Immature natural killer cell (primary cell): ENCODE results near the gene ZNF318. TPM values are rescaled to one million over a fixed set of nuclear protein-coding genes. Genes with fewer than 3 reads are reported as not detected.
A peak's percentile ranks its signal among the peaks of the same experiment; 100 is the strongest.
"Not testable (repeated sequence)": the region's sequence is repeated elsewhere in the genome, so short reads cannot be mapped to it uniquely, and the experiment has no call there.

Experiments
- DNase-seq, 3 donors: peaks; one replicate each; pipeline ENCODE4 v3.0.0; 2022; ENCODE audit warnings: mixed read lengths in 1 of 3
- H3K27ac Mint-ChIP-seq, 6 donors: one replicate each; pipeline ENCODE4 v1.8.0; 2020; ENCODE audit warnings: mixed read lengths in 6 of 6, mild to moderate bottlenecking in 5 of 6, inconsistent platforms in 4 of 6, moderate library complexity in 3 of 6
- H3K27me3 Mint-ChIP-seq, 3 donors: one replicate each; pipeline ENCODE4 v1.8.0; 2020 to 2021; ENCODE audit warnings: low read depth in 3 of 3, mild to moderate bottlenecking in 3 of 3, mixed read lengths in 3 of 3, moderate library complexity in 3 of 3, inconsistent platforms in 1 of 3
- H3K36me3 Mint-ChIP-seq, 3 donors: one replicate each; pipeline ENCODE4 v1.8.0; 2020; ENCODE audit warnings: mixed read lengths in 3 of 3, inconsistent platforms in 2 of 3, mild to moderate bottlenecking in 2 of 3
- H3K4me1 Mint-ChIP-seq, 2 donors: one replicate each; pipeline ENCODE4 v1.8.0; 2020; ENCODE audit warnings: inconsistent platforms in 2 of 2, mild to moderate bottlenecking in 2 of 2, mixed read lengths in 2 of 2, moderate library complexity in 1 of 2
- H3K4me3 Mint-ChIP-seq, 5 donors: one replicate each; pipeline ENCODE4 v1.8.0; 2020; ENCODE audit warnings: mild to moderate bottlenecking in 5 of 5, mixed read lengths in 5 of 5, inconsistent platforms in 3 of 5, moderate library complexity in 3 of 5
- H3K9me3 Mint-ChIP-seq, 6 donors: one replicate each; pipeline ENCODE4 v1.8.0; 2020; ENCODE audit warnings: mild to moderate bottlenecking in 6 of 6, mixed read lengths in 6 of 6, inconsistent platforms in 4 of 6, moderate library complexity in 3 of 6
- polyA plus RNA-seq, 3 donors: library from polyadenylated mRNA; unstranded; fragments of 300-500 nt; fragmentation: Illumina TruSeq; gene quantifications; one replicate each; pipeline ENCODE4 v1.2.3, GENCODE V29; 2021

ZNF318 gene
- polyA plus RNA-seq, 3 donors from 2014 or later: 0.94 to 9.6 (median 5.7) TPM

DNA sequence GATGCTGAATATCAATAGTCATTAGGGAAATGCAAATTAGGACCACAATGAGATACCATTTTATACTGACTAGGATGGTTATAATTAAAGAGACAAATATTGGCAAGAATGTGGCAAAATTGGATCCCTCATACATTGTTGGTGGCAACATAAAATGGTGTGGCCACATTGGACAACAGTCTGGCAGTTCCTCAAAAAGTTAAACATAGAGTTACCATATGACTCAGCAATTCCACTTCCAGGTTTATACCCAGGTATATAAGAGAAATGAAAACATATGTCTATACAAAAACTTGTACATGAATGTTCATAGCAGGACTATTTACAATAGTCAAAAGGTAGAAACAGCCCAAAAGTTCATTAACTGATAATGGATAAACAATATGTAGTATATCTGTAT is 58.8 kb downstream of the ZNF318 start:
- no peak for DNase-seq
- H3K36me3 Mint-ChIP-seq: no peaks in the 10 kb centered on the region
- H3K4me3 Mint-ChIP-seq: no peak overlapping the region
- no peak overlapping the region for H3K27ac Mint-ChIP-seq
- H3K4me1 Mint-ChIP-seq: peaks cover 8 to 11% of the 10 kb centered on the region in 2 donors
- H3K27me3 Mint-ChIP-seq: peaks cover 0 to 16% (median 2%) of the 10 kb centered on the region in 3 donors
- H3K9me3 Mint-ChIP-seq: no peaks in the 10 kb centered on the region

DNA sequence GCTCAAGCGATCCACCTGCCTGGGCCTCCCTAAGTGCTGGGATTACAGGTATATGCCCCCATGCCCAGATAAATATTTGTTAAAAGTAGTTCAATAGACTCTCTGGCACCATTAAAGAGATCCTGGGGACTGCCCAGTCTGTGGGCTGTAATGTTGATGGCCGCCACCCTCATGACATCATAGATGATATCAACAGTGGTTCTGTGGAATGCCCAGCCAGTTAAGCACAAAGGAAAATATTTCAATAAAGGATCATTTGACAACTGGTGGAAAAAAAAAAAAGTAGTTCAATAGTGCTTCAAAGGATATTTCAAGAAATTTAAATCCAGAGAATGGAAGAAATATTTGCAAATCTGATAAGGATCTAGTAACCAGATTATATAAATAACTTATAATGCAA is 59.3 kb downstream of the ZNF318 start:
- no peaks in the 10 kb centered on the region for H3K9me3 Mint-ChIP-seq
- no peak overlapping the region for H3K4me3 Mint-ChIP-seq
- no peak overlapping the region for H3K27ac Mint-ChIP-seq

DNA sequence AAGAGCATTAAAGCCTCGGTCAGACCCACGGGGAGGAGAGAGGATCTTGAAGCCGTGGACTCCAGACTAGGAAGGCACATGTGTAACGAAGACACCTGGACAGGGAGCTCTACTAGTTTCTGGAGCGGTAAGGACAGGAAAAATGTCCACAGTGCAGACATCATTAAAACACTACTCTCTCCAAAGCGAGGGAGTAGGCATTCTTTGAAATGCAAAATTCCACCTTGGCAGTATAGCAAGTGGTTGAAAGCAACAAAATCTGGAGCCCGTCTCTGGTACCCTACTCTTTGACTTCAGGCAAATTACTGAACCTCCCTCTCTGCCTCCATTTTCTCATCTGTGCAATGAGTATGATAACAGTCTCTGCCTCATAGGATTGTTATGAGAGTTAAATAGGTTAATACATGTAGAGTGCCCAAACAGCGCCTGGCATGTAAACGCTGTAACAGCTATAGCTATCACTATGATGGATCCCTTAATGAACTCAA is 60.4 kb downstream of the ZNF318 start:
- Mint-ChIP-seq H3K27me3 (peaks cover 0 to 16% (median 2%) of the 10 kb centered on the region in 3 donors), H3K36me3 (no peaks in the 10 kb centered on the region), H3K4me3 (peak overlapping the region; percentile 64 to 81 (median 74)), H3K27ac (peak overlapping the region in 1 of 6 donors; percentile 28), H3K9me3 (no peaks in the 10 kb centered on the region), H3K4me1 (peaks cover 8 to 11% of the 10 kb centered on the region in 2 donors)
- DNase-seq: no peak

More for the DNA sequence above, 59.3 kb downstream of the ZNF318 start:
- H3K4me1 Mint-ChIP-seq: peaks cover 8 to 11% of the 10 kb centered on the region in 2 donors
- H3K27me3 Mint-ChIP-seq: peaks cover 0 to 16% (median 2%) of the 10 kb centered on the region in 3 donors
- no peak for DNase-seq
- H3K36me3 Mint-ChIP-seq: no peaks in the 10 kb centered on the region

DNA sequence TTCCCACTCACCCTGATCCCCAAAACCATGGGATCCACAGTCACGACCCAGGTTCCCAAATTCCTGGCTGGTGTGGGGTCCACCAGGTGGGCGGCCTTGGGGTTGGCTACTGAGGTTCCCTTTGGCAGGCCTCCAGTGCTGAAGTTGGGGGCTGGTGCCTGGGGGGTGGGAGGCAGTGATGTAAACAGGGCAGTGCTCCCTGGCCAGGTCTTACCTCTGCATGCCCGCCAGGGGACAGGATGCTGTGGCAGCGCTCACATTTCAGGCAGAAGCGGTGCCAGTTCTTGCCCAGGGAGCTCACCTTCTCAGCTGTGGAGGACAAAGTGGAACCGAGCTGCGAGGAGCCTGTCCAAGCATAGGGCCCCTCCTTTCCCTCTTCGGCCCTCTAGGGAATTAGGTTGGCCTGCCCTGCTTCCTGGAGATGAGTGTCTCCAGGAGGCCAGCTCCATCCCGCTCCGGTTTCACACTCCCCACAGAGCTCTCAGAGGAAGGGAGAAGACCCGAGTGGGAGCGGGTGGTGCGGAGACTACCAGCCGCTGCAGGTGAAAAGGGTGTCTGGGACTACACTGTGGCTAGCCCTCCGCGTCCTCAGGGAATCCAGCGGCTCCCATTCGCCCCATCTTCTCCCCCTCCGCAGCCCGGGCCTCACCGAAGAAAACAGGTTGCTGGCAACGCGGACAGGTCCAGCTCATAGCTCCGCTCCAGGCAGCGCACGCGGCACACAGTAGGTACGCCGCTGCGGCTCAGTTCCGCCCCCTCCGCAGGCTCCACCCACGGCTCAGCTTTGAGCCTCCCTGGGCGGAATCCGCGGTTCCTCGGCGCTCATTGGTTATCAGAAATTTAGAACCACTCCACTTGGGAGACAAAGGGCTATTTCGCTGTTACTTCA is 61.1 kb downstream of the ZNF318 start, which contains the start of gene CRIP3:
TSS of gene CRIP3 (minus strand) at position 726 of the 889 bp plus-strand sequence. CDS start at position 692, 34 bp downstream.
- Mint-ChIP-seq H3K9me3 (no peaks in the 10 kb centered on the region), H3K4me1 (peaks cover 8 to 11% of the 10 kb centered on the region in 2 donors), H3K27me3 (peaks cover 0 to 16% (median 2%) of the 10 kb centered on the region in 3 donors), H3K4me3 (peak within 1 kb of the TSS; percentile 64 to 81 (median 74)), H3K36me3 (no peaks in the 10 kb centered on the region), H3K27ac (peak within 1 kb of the TSS in 1 of 6 donors; percentile 28)
- peak; percentile 21 to 28 (median 21) for DNase-seq

DNA sequence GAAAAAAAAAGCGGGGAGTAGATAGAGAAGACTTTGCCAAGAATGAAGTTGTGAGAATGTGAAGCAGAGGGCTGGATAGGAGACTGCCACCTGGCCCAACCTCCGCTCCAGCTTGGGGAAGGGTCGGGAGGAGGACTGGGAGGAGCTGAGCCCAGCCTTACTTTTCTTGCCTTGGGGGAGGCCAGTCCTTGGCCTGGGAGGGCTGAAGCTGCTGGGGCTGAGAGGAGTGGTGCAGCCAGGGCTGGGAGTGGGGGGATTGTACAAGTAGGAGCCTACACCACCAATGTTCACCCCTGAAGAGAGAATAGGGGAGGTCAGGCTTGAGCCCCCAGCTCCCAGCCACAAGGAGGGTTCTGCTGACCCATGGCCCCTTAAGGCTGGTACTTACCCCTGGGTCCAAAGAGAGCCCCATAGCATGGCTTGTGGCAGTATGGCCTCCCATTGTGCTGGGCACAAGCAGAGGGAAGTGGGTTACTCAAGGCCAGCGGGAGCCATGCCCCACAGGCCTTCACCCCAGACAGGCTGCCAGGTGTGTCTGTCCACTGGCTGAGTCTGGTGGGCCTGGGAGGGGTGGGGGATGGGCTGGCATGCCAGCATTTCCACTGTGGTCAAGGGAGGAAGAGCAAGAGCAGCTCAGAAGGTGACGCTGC is 61.9 kb downstream of the ZNF318 start:
- DNase-seq: no peak
- peaks cover 0 to 16% (median 2%) of the 10 kb centered on the region in 3 donors for H3K27me3 Mint-ChIP-seq
- no peak overlapping the region for H3K27ac Mint-ChIP-seq
- H3K4me3 Mint-ChIP-seq: peak overlapping the region in 2 of 5 donors; percentile 10 to 61
- H3K36me3 Mint-ChIP-seq: no peaks in the 10 kb centered on the region
- H3K9me3 Mint-ChIP-seq: no peaks in the 10 kb centered on the region
- peaks cover 8 to 11% of the 10 kb centered on the region in 2 donors for H3K4me1 Mint-ChIP-seq

DNA sequence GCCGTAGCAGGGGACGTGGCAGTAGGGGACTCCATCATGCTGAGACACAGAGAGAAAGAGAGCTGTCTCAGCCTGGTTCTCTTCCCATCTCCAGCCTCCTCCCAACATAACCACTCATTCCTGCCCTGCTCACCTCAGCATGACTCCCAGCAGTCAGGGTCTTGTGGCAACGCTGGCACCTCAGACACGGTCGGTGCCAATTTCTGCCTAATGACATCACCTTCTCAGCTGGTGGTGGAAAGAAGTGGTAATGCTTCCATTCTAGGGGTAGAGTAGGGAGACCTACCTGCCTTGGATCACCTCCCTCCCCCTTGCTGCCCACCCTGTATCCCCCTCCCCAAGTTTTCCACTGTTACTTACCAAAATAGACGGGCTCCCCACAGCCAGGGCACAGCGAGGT is 63.4 kb downstream of the ZNF318 start:
- Mint-ChIP-seq H3K9me3 (no peaks in the 10 kb centered on the region), H3K4me3 (no peak overlapping the region), H3K36me3 (no peaks in the 10 kb centered on the region), H3K4me1 (peaks cover 8 to 11% of the 10 kb centered on the region in 2 donors), H3K27ac (peak overlapping the region in 1 of 6 donors; percentile 46), H3K27me3 (peaks cover 2 to 12% (median 2%) of the 10 kb centered on the region in 3 donors)
- DNase-seq: no peak

DNA sequence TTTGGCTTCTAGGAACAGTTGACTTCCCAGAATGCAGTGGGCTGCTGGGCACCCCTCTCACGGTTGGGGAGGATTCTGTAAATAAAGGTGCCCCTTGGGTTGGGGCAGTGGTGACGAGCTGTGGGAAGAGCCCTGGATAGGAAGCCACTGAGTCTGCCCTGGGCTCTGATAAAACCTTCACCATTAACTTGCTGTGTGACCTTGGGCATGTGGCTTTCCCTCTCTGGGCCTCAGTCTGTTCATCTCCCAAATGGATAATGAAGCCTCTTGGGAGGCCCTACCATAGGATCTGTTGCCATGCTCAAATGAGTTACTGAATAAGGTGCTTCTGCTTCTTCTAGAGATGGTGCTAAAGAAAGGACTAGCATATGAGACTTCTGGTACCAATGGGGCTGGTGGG is 64.6 kb downstream of the ZNF318 start:
- Mint-ChIP-seq H3K4me1 (peaks cover 8 to 11% of the 10 kb centered on the region in 2 donors), H3K27ac (no peak overlapping the region), H3K27me3 (peaks cover 2 to 11% (median 2%) of the 10 kb centered on the region in 3 donors), H3K36me3 (no peaks in the 10 kb centered on the region), H3K4me3 (no peak overlapping the region), H3K9me3 (no peaks in the 10 kb centered on the region)
- no peak for DNase-seq

DNA sequence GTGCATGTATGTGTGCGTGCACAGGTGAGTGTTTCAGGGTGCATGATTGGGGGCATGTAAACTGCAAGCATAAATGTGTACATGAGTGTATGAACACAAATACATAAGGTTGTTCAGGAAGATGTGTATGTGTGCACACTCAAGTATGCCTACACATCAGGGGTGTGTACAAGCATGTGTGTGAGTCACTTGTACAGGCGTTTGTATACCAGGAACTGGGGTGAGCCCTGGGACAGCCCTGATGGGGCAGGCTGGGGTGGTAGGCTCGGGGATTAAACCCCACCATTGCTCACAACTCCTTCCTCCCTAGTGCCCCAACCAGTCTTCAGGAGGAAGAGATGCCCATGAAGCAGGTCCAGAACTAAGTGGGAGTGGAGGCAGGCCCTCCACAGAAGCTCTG is 65.1 kb downstream of the ZNF318 start:
- H3K4me1 Mint-ChIP-seq: peaks cover 8 to 11% of the 10 kb centered on the region in 2 donors
- no peaks in the 10 kb centered on the region for H3K36me3 Mint-ChIP-seq
- peaks cover 1 to 11% (median 2%) of the 10 kb centered on the region in 3 donors for H3K27me3 Mint-ChIP-seq
- no peak overlapping the region for H3K4me3 Mint-ChIP-seq
- no peak for DNase-seq
- H3K9me3 Mint-ChIP-seq: no peaks in the 10 kb centered on the region
- H3K27ac Mint-ChIP-seq: no peak overlapping the region

DNA sequence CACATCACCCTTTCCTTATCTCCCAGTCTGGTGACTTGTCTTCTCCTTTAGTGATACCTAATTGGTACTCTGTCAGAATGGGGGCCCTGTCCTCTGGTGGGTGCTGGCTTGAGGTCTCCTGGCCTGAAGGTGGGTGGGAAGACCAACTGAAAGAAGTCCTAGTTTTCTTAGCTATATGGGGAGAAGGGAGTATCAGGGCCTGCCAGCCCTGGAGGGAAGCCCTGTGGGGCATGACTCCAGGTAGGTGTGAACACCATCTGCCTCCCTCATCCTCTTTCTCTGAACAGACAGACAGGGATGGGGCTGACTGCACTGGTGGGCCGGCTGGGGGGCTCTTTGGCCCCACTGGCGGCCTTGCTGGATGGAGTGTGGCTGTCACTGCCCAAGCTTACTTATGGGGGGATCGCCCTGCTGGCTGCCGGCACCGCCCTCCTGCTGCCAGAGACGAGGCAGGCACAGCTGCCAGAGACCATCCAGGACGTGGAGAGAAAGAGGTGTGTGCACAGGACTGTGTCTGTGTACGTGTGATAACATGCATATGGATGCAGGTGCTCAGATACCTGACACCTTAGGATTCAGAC is 65.6 kb downstream of the ZNF318 start:
- no peak for DNase-seq
- Mint-ChIP-seq H3K27me3 (peaks cover 0 to 6% (median 2%) of the 10 kb centered on the region in 3 donors), H3K4me3 (no peak overlapping the region), H3K27ac (peak overlapping the region in 1 of 6 donors; percentile 34), H3K9me3 (no peaks in the 10 kb centered on the region), H3K36me3 (no peaks in the 10 kb centered on the region), H3K4me1 (peaks cover 5 to 6% of the 10 kb centered on the region in 2 donors)

DNA sequence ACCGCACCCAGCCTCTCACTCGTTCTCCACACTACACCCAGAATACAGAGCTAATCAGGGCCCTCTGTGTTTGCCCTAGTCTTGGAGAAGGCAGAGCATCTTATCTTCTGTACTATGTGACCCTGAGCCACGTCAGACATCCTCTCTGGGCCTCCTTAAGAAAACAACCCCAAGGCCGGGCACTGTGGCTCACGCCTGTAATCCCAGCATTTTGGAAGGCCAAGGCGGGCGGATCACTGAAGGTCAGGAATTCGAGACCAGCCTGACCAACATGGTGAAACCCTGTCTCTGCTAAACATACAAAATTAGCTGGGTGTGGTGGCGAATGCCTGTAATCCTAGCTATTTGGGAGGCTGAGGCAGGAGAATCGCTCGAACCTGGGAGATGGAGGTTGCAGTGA is 66.4 kb downstream of the ZNF318 start:
- H3K36me3 Mint-ChIP-seq: not testable (repeated sequence)

DNA sequence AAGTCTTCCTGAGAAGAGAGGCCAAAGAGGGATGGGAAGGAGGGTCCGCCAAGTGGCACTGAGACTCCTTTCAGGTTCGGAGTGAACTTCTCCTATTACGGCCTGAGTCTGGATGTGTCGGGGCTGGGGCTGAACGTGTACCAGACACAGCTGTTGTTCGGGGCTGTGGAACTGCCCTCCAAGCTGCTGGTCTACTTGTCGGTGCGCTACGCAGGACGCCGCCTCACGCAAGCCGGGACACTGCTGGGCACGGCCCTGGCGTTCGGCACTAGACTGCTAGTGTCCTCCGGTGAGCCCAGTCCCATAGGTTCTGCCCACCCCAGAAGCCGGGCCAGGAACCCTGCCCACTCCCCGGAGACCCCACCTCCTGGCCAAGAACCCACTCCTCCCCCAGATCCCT is 67.3 kb downstream of the ZNF318 start:
- Mint-ChIP-seq H3K36me3 (no peaks in the 10 kb centered on the region), H3K9me3 (no peaks in the 10 kb centered on the region), H3K27me3 (peaks cover 0 to 2% (median 0%) of the 10 kb centered on the region in 3 donors), H3K4me3 (no peak overlapping the region), H3K27ac (no peak overlapping the region), H3K4me1 (peaks cover 0 to under 1% of the 10 kb centered on the region in 2 donors)
- DNase-seq: no peak

More for the DNA sequence above, 66.4 kb downstream of the ZNF318 start:
- not testable (repeated sequence) for H3K4me1 Mint-ChIP-seq, H3K4me3 Mint-ChIP-seq, H3K27me3 Mint-ChIP-seq, H3K27ac Mint-ChIP-seq, H3K9me3 Mint-ChIP-seq, DNase-seq

DNA sequence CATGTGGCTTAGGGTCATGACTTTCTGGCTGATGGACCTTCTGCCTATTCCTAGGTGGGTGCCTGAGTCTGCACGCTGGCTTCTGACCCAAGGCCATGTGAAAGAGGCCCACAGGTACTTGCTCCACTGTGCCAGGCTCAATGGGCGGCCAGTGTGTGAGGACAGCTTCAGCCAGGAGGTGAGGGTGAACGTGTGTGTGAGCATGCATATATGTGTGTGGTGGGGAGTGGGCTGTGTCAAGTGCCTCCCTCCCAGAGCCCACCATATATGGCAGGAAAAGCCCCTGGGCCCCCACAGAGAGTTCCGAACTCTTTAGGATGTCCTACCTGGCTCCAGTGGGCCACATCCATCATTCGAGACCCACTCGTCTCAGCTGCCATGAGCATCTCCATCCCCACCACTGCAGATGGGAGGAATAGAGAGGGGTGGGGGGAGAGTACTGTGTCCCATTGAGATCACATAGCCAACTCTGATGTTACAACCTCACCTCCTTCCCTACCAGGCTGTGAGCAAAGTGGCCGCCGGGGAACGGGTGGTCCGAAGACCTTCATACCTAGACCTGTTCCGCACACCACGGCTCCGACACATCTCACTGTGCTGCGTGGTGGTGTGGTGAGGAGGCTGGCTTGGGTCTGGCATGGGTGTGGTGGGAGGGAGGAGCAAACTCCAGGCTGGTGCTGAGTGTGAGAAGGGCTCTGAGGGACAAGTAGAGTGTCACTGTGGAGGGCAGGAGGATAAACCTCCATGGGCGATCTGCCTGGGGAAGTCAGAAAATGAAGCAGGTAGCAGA is 68.2 kb downstream of the ZNF318 start:
- DNase-seq: no peak
- Mint-ChIP-seq H3K9me3 (no peaks in the 10 kb centered on the region), H3K36me3 (no peaks in the 10 kb centered on the region), H3K4me3 (no peak overlapping the region), H3K27me3 (peaks cover 0 to 2% (median 2%) of the 10 kb centered on the region in 3 donors), H3K27ac (no peak overlapping the region), H3K4me1 (no peaks in the 10 kb centered on the region)
